Endometrial microvascular endothelial cells (primary cell): ENCODE measurements around the gene TPRA1. TPM values are rescaled to one million over a fixed set of nuclear protein-coding genes. Genes with fewer than 3 reads are reported as not detected.

ENCODE experiments used
- in situ Hi-C: cut with HindIII; loops from 2 replicates; pipeline ENCODE4 v1.10.0; 2017; ENCODE audit warnings: low sequenced_read_pairs, low pct_unique_long_range_greater_than_20kb; ENCODE audit errors: inconsistent ontology term
- total RNA-seq: library from RNA; depleted of rRNA; stranded (reverse); fragments of >200 nt; gene quantifications from one replicate; pipeline ENCODE4 v1.2.3, GENCODE V29; 2015; ENCODE audit errors: inconsistent ontology term

Gene TPRA1
- total RNA-seq, result 39.7 TPM

- in situ Hi-C loops, result no loop called here
Observed at GRCh38 chr3:127590593-127591465, at the start of gene TPRA1. TPRA1 (minus strand) TSS chr3:127590733; CDS start chr3:127580146, 10,587 bp downstream.

- in situ Hi-C loops, result no loop called here
Observed at GRCh38 chr3:127640042-127640355, 49.5 kb upstream of the TPRA1 start.

- in situ Hi-C loops, result no loop called here
Observed at GRCh38 chr3:127639173-127640041, 48.9 kb upstream of the TPRA1 start.

DNA sequence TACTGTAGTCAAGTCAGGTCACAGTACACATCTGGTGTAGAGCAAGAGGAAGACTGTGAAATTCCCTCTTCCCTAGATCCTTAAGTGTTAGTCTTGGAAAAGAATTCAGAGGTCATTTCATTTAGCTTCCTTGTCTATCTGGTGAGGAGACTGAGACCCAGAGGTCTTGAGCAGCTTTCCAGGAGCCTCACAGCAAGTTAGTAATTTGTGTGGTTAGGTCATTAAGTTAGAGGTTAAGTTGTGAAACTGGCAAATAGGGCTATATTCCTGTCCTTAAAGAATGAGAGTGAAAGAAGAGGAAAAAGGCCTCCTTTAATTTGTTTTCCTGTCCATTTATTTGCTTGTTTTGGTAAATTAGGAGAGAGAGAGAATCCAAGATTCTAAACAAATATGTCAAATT lies 47.4 kb upstream of the TPRA1 start:
- in situ Hi-C loops, result no loop called here

DNA sequence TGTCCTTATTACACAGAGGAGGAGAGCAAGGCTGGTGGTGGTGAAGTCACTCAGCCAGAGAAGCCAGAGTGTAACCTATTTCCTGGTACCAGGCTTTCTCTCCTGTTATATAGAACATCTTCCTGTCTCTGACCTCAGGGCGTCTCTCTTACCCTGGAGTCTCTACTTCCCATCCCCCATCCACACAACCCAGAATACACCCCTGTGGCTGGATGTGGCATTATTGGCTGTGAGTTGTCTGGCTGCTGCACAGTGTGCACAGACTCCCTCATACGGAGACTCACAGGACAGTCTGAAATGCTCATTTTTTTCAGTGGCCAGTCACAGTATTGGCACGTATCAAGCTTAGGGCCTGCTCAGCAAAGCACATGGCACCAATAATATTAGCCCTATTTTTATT lies 47.0 kb upstream of the TPRA1 start:
- in situ Hi-C loops, result no loop called here

DNA sequence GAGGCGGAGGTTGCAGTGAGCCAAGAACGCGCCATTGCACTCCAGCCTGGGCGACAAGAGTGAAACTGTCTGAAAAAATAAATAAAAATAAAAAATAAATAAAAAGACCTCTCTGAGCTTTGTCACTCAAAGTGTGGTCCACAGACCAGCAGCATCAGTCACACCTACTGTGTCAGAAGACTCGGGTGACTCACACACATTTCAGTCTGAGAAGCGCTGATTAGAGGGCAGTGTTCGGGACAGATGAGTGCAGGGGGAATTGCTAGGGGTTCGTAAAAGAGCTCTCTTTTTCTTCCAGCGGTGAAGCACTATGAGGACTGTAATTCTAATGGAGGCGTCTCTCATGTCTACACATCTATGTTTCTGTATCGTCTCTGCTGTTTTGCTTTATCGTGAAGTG lies 44.1 kb upstream of the TPRA1 start:
- in situ Hi-C loops, result no loop called here

GRCh38 chr3:127632035-127632820 lies 41.7 kb upstream of the TPRA1 start:
- in situ Hi-C loops, result no loop called here

DNA sequence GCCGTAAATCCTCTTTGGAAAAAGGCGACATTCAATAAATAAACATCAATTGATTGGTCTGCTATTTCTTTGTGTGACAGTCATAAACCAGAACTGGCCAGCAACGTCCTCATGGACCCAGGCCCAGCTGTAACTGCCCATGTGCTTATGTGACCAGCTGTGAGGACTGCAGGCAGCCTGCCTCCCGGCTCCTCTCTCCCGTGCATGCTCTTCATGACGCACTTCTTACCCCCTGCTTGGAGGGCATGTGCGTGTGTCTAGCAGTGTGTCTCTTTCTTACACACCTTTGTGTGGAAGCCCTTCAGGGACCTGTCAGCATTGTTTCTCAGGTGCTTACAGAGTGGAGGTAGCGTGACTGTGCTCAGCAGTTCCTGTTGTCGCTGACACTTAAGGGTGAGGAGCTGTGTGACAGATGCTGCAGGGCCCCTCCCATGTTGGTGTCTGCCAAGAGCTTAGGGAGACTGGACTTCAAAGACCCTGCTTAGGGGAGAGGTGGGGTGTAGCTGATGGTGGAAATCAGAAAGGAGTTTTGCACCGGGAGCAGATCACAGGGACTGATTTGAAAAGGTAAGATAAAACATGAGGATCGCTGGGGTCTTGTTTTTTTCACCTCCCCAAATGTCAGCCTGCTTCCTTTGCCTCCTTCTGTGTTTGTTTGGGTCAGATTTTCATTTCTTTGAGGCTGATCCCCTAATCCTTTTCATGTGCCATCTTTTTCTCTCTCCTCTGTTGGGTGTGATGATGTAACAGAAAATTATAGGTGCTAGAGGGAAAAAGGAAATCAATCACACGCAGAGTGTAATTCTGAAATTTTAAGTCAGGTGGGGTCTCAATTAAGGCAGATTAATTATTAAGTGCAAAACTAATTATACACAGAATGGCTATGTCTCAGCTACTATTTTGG lies 40.5 kb upstream of the TPRA1 start:
- in situ Hi-C loops, result no loop called here

- in situ Hi-C loops, result no loop called here
Observed at GRCh38 chr3:127629467-127630403, 39.2 kb upstream of the TPRA1 start.

- in situ Hi-C loops, result no loop called here
Observed at GRCh38 chr3:127628788-127629466, 38.4 kb upstream of the TPRA1 start, which contains the start of gene PODXL2. PODXL2 (plus strand) TSS chr3:127629185; CDS start chr3:127629220, 35 bp downstream.

DNA sequence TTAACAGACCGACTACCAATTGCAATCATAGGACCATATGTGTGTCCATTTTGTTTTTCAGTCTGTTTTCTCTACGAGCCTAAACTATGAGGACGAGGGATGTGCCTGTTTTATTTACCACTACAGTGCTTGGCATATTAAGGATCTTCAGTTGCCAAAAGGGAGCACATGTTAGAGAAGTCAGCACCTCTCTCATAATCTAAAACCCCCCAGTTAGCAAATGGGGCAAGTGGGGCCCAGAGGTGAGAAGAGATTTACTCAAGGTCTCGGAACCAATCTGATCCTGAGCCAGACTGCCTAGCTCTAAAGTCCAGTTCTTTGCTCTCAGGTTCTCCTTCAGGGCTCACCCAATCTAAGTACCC lies 37.9 kb upstream of the TPRA1 start:
- in situ Hi-C loops, result no loop called here

DNA sequence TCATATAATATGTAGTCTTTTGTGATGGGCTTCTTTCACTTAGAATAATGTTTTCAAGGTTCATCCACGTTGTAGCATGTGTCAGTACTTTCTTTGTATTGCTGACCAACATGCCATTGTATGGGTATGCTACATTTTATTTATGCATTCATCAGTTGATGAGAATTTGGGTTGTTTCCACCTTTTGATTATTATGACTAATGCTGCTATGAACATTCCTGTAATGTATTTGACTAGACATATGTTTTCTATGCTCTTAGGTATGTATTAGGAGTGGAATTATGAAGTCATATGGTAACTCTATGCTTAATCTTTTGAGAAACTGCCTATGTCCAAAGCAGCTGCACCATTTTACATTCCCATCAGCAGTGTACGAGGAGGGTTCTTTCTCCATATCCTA lies 35.3 kb upstream of the TPRA1 start:
- in situ Hi-C loops, result no loop called here

- in situ Hi-C loops, result no loop called here
Observed at GRCh38 chr3:127624063-127624462, 33.5 kb upstream of the TPRA1 start.

DNA sequence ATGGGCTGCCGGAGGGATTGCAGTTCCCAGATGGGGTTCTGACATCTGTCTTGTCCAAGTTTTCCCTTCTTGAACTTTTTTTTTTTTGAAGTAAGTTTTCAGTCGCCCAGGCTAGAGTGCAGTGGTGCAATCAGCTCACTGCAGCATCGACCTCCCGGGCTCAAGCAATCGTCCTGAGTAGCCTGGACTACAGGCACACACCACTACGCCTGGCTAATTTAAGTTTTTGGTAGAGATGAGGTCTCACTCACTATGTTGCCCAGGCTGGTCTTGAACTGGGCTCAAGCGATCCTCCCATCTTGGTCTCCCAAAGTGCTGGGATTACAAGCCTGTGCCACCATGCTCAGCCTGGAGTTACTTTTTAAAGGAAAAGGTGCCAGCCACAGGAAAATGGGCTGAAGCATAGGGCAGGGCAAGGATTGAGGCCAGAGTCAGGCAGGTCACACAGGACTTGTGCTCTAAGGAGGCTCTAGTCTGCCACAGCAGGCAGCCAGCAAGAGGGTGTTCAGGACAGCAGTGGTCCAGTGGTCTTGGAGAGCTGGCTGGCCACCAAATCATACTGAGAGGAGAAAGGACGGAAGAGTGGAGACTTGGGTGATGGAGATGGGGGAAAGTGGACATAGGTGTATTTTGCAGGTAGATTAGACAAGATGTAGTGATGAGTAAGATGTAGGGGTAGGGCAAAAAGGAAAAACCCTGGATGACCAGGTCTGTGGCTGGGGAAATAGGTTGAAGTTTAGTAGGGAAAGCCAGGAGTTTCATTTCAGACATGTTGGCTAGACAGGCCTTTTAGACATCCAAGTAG lies 32.4 kb upstream of the TPRA1 start:
- in situ Hi-C loops, result no loop called here

DNA sequence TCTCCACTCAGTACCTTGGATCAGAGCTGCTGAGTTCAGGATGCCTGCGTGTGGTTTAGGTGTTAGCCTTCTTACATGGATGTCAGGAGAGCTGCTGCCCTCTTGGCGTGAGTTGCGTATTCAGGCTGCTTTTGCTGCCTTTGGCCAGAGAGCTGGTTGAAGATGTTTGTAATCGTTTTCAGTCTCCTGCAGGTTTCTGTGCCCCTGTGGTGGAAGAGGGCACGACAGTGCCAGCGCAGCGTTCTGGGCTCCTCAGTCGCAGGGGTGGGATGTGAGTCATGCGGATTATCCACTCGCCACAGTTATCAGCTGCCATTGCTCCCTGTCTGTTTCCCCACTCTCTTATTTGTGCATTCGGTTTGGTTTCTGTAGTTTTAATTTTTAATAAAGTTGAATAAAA lies 31.5 kb upstream of the TPRA1 start:
- in situ Hi-C loops, result no loop called here
